Glomerular endothelial cell (primary cell): ENCODE data around the gene EEF1G. TPM values are rescaled to one million over a fixed set of nuclear protein-coding genes. Genes with fewer than 3 reads are reported as not detected.
"Not testable (repeated sequence)": the region's sequence is repeated elsewhere in the genome, so short reads cannot be mapped to it uniquely, and the experiment has no call there.

Experiments
- DNase-seq: peaks from one replicate; pipeline ENCODE4 v3.0.0-alpha.2; 2011; ENCODE audit warnings: low read depth, low spot score; ENCODE audit errors: extremely low read depth
- total RNA-seq: library from RNA; depleted of rRNA; stranded (reverse); fragments of >200 nt; gene quantifications from 2 replicates; pipeline ENCODE4 v1.2.3, GENCODE V29; 2015

EEF1G gene
- total RNA-seq, 1 donor from 2014 or later = 1,186 TPM

- no peak for DNase-seq
Observed at GRCh38 chr11:62556875-62557631, 16.6 kb downstream of the EEF1G start.

DNA sequence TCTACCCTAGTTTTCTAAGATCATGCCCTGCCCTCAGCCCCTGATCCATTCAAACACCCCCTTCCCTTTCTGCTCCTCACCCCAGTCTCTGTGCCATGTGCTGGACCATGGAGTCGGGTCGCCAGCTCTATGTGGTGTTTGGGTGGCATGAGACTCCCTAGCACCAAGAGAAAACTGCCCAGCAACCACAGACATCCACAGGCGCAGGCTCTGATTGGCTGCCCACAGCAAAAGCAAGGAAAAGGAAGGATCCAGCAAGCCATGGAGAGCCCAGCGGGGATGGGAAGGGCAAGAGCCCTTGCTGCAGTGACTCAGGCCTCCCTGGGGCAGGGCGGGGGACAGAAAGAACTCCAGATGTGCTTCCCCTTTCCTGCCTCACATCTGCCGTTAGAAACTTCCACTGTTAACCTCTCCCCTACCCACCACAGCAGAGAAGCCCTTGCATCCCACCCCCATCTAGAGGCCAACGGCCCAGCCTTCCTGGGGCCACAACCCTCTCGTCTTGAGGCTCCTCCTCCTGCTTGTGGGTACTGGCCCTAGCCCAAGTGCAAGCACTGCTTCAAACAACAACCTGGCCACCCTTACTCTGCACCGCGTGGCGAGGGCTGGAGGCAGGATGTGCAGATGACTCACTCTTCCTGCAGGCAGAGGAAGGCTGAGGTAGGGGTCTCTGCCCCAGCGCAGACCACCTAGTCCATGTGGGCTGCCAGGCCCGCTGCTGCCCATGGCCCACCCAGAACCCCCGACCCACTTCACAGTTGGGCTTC is 17.4 kb downstream of the EEF1G start:
- peak; percentile 72 for DNase-seq

DNA sequence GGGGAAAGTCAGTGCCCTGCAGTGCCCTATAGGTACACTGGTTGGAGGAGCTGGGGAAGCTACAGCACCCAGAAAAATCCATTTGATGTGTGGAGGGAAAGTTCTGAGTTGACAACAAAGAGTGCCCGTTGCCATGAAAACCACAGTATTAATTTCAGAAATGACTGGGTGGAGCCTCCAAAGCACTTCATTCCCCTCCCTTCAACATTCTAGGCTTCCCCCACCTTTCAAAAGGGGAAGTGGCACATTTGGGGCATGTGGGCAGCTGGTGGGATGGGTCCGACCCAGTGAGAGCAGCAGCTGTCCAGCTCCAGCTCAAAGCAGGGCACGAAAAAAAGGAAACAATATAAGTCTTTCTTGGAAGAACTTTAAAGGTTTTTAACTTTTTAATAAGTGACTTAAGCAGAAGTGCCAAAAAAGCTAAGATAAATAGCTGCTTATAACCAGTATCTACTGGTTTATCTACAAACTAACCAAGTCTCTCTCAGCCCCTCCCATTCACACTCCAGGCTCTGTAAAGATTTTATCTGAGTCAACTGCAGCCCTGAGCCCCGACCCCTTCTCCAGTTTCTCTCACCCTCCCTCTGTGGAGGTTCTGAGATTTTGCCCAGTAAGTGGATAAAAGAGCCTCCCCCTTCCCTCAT is 18.1 kb downstream of the EEF1G start:
- DNase-seq = no peak

DNA sequence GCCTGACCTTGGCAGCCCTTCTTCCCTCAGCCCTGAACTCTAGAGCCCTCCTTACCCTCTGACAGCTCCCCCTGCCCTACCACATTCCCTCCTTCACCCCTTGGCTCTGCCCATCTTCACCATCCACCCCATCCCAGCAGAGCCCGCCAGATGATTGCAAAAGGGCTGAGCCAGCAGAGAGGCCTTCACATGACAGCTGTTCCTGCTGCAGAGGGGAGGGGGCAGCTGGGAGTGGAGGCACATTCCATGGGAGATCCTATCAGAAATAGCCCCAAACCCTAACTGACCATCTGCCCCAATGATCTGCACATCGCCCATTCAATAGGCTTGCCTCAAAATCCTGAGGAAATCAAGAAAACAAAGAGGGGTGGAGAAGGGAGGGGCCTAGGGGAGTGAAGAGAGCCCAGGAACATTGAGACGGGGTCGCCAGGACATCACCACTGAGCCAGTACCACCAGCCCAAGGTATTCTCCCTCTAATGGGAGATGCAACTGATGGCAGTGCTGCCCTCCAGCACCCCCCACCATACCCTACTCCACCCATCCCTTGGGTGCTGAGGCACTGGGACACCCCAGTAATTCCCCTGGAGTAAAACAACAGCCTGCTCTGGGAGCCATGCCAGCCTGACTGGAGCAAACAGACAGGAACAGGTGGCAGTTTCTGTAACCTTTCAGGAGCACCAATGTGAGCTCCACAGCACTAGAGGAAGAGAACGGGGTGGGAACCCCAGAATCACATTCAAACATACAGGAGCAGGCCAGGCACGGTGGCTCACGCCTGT is 19.1 kb downstream of the EEF1G start:
- DNase-seq = no peak

DNA sequence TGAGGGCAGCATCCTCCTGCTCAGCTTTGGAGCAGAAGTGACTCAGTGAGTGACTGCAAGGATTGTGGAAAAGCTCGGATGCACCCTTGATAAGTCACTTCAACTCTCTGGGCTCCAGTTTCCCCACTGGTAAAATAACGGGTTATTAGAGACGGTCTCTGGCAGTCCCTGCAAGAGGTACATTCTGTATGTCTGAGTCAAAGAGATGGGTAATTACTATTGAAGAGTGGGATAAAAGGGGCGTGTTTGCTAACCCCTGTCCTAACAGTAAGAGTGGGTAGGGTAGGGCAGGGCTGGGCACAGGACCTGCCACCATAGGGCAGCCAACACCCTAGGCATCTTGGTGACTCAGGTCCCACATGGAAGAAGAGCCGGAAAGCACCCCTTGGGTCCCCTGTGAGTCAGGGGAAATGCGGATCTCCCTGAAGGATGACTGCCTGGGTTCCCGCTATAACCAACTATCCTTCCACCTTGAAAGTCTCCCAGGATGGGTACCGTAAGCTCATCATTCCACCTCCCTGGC is 19.8 kb downstream of the EEF1G start:
- no peak for DNase-seq

GRCh38 chr11:62553080-62553838 is 20.4 kb downstream of the EEF1G start:
- DNase-seq = peak; percentile 91

DNA sequence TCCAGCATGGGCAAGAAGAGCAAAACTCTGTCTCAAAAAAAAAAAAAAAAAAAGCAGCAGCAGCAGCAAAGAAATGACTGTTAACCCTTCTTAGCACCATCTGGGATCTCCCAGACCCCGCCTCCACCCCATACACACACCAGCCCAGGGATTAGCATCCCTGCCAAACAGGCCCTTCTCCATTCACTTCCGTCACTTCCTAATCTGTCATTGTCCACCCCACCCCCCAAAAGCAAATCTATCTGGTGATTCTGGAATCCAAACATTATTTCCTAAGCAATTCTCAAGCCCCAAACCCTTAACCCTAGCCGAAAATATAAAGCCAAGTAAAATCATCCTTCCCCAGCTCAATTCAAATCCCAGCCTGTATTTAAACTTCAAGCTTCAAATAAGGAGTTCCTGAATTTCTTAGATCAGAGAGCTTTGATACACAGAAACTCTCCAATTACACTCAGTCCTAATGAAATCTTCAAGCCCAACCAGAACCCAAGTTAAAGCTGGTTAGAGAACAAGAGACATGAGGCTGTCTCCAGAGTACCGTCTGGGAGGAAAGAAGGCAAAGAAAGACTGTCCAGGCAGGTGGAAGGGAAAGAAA is 21.1 kb downstream of the EEF1G start:
- DNase-seq = no peak

DNA sequence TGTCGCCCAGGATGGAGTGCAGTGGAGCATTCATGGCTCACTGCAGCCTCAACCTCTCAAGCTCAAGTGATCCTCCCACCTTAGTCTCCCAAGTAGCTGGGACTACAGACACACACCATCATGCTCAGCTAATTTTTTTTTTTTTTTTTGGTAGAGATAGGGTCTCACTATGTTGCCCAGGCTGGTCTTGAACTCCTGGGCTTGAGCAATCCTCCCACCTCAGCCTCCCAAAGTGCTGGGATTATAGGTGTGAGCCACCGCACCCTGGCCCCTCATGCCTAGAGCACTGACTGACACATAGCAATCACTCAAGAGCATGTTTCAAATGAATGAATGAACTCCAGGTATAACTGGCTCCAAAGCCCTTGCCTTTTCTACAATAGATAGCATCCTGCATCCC is 23.2 kb downstream of the EEF1G start:
- DNase-seq = not testable (repeated sequence)

DNA sequence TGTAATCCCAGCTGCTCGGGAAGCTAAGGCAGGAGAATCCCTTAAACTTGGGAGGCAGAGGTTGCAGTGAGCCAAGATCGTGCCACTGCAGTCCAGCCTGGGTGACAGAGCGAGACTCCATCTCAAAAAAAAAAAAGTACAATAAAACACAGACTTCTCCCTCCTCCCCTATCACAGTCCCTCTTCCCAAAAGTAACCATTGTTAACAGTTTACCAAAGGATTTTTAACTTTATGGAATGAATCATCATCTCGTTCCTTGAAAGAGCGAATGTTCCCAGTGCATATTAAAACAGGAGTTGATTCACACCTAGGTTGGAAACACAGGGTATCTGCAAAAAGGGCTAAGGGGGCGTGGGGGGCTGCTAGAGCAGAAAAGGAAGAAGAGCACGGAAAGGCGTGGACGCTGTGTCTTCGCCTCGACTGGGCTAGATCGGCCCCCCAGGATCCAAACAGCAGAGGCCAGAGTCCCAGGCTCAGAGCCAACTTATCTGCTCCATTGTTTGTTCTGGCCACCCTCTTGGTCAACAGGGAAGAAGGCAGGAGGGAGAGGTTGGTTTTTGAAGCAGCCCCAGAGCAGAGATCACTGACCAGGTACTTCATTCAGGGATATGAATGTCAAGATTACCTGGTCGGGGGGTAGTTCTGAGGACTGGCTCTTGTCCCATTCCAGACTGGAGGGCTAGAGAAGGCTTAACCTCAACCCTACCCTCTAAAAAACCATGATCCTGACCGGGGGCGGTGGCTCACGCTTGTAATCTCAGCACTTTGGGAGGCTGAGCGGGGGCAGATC is 25.0 kb downstream of the EEF1G start:
- DNase-seq = no peak

- no peak for DNase-seq
Observed at GRCh38 chr11:62547691-62548281, 25.9 kb downstream of the EEF1G start.

DNA sequence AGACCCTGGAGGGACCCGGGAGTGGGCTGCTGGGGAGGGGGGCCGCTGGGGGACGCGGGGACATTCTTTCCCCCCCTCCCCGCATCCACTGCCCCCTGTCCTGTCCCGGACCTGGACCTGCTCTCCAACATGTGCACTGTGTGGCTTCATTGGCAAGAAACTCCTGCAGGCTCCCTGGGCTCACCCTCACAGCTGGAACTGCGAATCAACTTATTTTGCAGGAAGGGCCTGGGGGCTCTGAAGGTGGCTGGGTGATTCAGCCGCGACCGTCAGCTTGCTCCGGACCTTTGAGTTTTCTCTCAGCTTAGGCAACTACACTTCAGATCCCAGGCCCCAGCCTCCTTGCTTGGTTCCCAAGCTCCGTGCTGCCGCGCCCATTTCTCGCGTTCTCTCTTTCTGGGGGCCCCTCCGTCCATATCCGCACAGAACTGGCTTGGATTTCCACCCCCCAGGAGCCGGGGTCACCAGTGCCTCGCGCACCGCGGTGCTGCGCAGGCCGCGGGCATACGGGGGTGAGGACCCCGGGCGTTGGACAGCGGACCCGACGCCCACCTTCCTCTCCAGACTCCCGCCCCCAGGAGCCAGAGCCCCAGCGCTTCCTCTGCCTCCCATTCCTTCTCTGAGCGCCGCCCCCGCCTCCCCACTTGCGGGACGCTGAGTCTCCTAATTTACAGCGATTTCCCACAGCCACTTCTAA is 26.6 kb downstream of the EEF1G start:
- no peak for DNase-seq

DNA sequence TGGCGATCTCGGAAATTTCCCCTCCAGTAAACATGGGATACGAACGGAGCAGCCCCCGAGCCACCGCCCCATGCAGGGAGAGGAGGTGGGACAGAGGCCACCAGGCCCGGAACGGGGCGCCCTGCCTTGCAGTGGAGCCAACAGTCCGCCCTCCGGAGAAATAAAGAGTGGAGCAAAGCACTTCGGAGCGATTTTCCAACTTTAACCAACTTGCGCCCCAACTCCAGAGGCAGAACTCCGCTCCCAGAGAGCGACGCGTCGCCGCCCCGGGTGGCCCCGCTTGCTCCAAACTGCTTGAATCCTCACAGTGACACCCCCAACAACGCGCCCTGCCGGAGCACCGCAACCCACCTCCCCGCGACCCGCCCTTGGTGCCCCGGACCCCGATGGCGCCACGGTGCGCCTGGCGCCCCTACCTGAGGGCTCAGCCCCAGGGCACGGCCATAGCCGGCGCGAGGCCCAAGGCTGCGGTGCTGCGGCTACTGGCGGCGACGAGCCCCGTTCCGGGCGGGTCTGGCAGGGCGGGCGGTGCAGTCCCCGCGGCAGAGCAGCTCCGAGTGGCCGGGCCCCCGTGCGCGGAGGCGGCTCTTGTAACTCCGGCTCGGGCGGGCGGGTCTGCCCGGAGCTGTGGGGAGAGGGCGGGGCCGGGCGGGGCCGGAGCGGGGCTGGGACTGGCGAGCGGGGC is 27.3 kb downstream of the EEF1G start, which contains the start of gene AHNAK:
Gene AHNAK, minus strand, starts transcription at position 563 of the 685 bp plus-strand sequence. CDS start 10,708 bp downstream, outside the sequence.
- no peak for DNase-seq

DNA sequence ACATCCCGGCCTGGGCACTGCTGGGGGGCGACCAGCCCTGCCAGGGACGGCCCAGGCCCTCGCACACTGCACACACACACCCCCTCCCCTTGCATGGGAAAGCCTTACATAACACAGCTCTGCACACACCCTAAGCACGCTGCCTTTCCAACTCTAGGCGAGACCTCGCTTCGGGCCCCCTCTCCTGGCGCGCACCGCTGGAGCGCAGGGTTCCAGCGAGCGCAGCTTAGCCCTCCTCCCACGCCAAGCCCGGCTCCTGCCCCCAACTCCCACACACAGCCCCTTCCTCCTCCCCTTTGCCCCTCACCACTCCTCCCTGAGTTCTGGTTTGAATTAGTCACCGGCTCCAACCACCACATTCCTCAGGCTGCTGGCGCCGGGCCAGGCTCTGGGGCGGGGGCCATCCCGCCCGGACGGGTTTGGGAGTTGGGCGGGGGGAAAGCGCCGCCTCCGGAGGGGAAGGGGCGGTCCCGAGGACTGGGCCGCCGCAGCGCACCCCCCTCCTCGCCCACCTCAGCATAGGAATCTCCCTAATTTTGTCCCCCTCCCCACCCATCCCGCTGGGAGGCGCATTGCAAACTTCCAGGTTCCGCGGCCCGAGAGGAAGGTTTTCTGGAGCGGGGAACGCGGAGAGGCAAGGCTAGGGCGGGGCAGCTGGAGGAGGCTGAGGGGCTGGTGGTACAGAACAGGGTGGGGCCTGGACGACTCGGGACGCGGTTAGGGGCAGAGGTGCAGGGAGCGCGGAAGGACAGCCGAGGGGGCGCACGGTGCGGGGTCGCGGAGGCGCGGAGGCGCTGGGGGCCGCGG is 28.1 kb downstream of the EEF1G start:
- DNase-seq = no peak

- no peak for DNase-seq
Observed at GRCh38 chr11:62544581-62545436, 28.9 kb downstream of the EEF1G start.
